Bronchial epithelial cell (primary cell): ENCODE measurements around the gene APOH. TPM values are rescaled to one million over a fixed set of nuclear protein-coding genes. Genes with fewer than 3 reads are reported as not detected.

ENCODE experiments used
- DNase-seq: peaks from one replicate; pipeline ENCODE4 v3.0.0-alpha.2; 2010; ENCODE audit warnings: low read depth
- FAIRE-seq: peaks from 2 replicates; lab custom pipeline; 2011; peaks lifted over from hg19 to GRCh38; lab: Jason Lieb, UNC
- H3K27me3 ChIP-seq: 2 replicates; pipeline ENCODE4 v1.5.1; 2011; ENCODE audit warnings: low read length; ENCODE audit not compliant: control insufficient read depth, insufficient read depth
- H3K36me3 ChIP-seq: 2 replicates; pipeline ENCODE4 v1.5.1; 2011; ENCODE audit warnings: low read length; ENCODE audit not compliant: control insufficient read depth, insufficient read depth
- H3K4me3 ChIP-seq: 2 replicates; pipeline ENCODE4 v1.5.1; 2011; ENCODE audit warnings: mild to moderate bottlenecking, low read depth, low read length, control low read depth
- CTCF ChIP-seq: IDR thresholded peaks from 2 replicates; pipeline ENCODE4 v1.5.1; 2011; ENCODE audit warnings: mild to moderate bottlenecking, moderate library complexity, low read length, control low read depth, inconsistent platforms; ENCODE audit not compliant: insufficient read depth, severe bottlenecking
- total RNA-seq: library from RNA; depleted of rRNA; stranded (reverse); fragments of >200 nt; gene quantifications from 2 replicates; pipeline ENCODE4 v1.2.1, GENCODE V29; 2014

APOH gene
- total RNA-seq, 1 donor from 2014 or later = under 0.01 TPM

GRCh38 chr17:66272811-66273585 lies 43.8 kb upstream of the APOH start:
- TF ChIP-seq CTCF = no peak
- H3K27me3 ChIP-seq = no peaks in the 10 kb centered on the region
- FAIRE-seq (no peak), DNase-seq (peak; percentile 73)
- no peak overlapping the region for H3K4me3 ChIP-seq
- H3K36me3 ChIP-seq = no peaks in the 10 kb centered on the region

GRCh38 chr17:66271512-66271911 lies 42.3 kb upstream of the APOH start:
- H3K27me3 ChIP-seq = no peaks in the 10 kb centered on the region
- TF ChIP-seq CTCF = no peak
- FAIRE-seq (no peak), DNase-seq (no peak)
- H3K4me3 ChIP-seq = no peak overlapping the region
- H3K36me3 ChIP-seq = no peaks in the 10 kb centered on the region

GRCh38 chr17:66270106-66270505 lies 40.9 kb upstream of the APOH start:
- H3K36me3 ChIP-seq = no peaks in the 10 kb centered on the region
- TF ChIP-seq CTCF = no peak
- no peaks in the 10 kb centered on the region for H3K27me3 ChIP-seq
- FAIRE-seq = no peak
- H3K4me3 ChIP-seq = no peak overlapping the region
- DNase-seq = no peak

GRCh38 chr17:66268247-66268927 lies 39.2 kb upstream of the APOH start:
- no peak for TF ChIP-seq CTCF
- FAIRE-seq (no peak), DNase-seq (peak; percentile 56)
- no peaks in the 10 kb centered on the region for H3K27me3 ChIP-seq
- H3K36me3 ChIP-seq = no peaks in the 10 kb centered on the region
- no peak overlapping the region for H3K4me3 ChIP-seq

- no peak for FAIRE-seq
- Histone ChIP-seq H3K36me3 (no peaks in the 10 kb centered on the region), H3K27me3 (no peaks in the 10 kb centered on the region), H3K4me3 (no peak overlapping the region)
- no peak for TF ChIP-seq CTCF
- DNase-seq = no peak
Observed at GRCh38 chr17:66264696-66265095, 35.5 kb upstream of the APOH start.
